RWPE2 (cell line): Measurements from ENCODE around the gene MGMT.

ENCODE experiments used
- ATAC-seq: fragments of 200-7000 bp; cut with Tn5 transposase; 3 replicates; pipeline ENCODE4 v1.9.1; 2021; ENCODE audit warnings: low read depth
- DNase-seq: peaks from one replicate; pipeline ENCODE4 v3.0.0-alpha.2; 2020; ENCODE audit warnings: low spot score
- H3K27ac ChIP-seq: fragments of 450-650 bp; 2 replicates; pipeline ENCODE4 v1.5.1; 2017; ENCODE audit warnings: mild to moderate bottlenecking; ENCODE audit not compliant: poor library complexity, severe bottlenecking
- H3K27me3 ChIP-seq: fragments of 250-450 bp; sonication (Bioruptor Pico); 2 replicates; pipeline ENCODE4 v1.5.1; 2021; ENCODE audit warnings: mild to moderate bottlenecking, moderate library complexity; ENCODE audit not compliant: insufficient read depth, poor library complexity, severe bottlenecking
- H3K36me3 ChIP-seq: fragments of 250-450 bp; sonication (Bioruptor Pico); 2 replicates; pipeline ENCODE4 v1.5.1; 2020; ENCODE audit warnings: low read depth, mild to moderate bottlenecking, moderate library complexity
- H3K4me1 ChIP-seq: fragments of 250-450 bp; sonication (Bioruptor Pico); 2 replicates; pipeline ENCODE4 v1.5.1; 2021; ENCODE audit warnings: mild to moderate bottlenecking, moderate library complexity; ENCODE audit not compliant: insufficient read depth, poor library complexity, severe bottlenecking
- H3K4me3 ChIP-seq: fragments of 250-450 bp; sonication (Bioruptor Pico); 2 replicates; pipeline ENCODE4 v1.5.1; 2021; ENCODE audit warnings: mild to moderate bottlenecking, moderate library complexity; ENCODE audit not compliant: severe bottlenecking
- H3K9me3 ChIP-seq: fragments of 250-450 bp; sonication (Bioruptor Pico); 2 replicates; pipeline ENCODE4 v1.5.1; 2021; ENCODE audit warnings: mild to moderate bottlenecking, moderate library complexity; ENCODE audit not compliant: severe bottlenecking
- TF ChIP-seq, protein P1 (sequence below): fragments of 450-650 bp; IDR thresholded peaks from one replicate; pipeline ENCODE4 v1.5.1; 2017; ENCODE audit warnings: mild to moderate bottlenecking, moderate library complexity; ENCODE audit not compliant: poor library complexity, severe bottlenecking

MGMT gene

DNA sequence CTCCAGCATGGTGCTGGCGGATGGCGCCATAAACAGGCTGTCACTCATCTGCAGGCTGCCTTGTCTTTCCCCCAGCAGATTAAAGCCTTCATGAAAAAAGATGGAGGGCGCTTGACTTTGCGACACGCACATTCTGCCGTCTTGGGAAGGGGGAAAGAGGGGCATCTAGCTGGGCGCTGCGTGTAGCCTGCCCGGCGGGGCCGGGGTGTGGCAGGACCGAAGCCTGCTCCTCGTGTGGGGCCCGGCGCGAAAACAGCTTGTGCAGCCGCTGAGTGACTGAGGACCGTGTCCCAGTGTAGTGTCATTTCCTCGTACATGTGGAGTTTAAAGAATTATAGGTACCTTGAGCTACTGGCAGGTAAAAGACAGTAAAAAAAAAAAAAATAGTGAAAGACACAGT, 97.9 kb downstream of the MGMT start:
- Histone ChIP-seq H3K4me3 (no peak overlapping the region), H3K9me3 (no peaks in the 10 kb centered on the region), H3K27ac (no peak overlapping the region), H3K4me1 (no peaks in the 10 kb centered on the region), H3K27me3 (no peaks in the 10 kb centered on the region), H3K36me3 (no peaks in the 10 kb centered on the region)
- DNase-seq = no peak
- TF ChIP-seq, protein P1, sequence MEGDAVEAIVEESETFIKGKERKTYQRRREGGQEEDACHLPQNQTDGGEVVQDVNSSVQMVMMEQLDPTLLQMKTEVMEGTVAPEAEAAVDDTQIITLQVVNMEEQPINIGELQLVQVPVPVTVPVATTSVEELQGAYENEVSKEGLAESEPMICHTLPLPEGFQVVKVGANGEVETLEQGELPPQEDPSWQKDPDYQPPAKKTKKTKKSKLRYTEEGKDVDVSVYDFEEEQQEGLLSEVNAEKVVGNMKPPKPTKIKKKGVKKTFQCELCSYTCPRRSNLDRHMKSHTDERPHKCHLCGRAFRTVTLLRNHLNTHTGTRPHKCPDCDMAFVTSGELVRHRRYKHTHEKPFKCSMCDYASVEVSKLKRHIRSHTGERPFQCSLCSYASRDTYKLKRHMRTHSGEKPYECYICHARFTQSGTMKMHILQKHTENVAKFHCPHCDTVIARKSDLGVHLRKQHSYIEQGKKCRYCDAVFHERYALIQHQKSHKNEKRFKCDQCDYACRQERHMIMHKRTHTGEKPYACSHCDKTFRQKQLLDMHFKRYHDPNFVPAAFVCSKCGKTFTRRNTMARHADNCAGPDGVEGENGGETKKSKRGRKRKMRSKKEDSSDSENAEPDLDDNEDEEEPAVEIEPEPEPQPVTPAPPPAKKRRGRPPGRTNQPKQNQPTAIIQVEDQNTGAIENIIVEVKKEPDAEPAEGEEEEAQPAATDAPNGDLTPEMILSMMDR = no peak
- ATAC-seq = no peak

DNA sequence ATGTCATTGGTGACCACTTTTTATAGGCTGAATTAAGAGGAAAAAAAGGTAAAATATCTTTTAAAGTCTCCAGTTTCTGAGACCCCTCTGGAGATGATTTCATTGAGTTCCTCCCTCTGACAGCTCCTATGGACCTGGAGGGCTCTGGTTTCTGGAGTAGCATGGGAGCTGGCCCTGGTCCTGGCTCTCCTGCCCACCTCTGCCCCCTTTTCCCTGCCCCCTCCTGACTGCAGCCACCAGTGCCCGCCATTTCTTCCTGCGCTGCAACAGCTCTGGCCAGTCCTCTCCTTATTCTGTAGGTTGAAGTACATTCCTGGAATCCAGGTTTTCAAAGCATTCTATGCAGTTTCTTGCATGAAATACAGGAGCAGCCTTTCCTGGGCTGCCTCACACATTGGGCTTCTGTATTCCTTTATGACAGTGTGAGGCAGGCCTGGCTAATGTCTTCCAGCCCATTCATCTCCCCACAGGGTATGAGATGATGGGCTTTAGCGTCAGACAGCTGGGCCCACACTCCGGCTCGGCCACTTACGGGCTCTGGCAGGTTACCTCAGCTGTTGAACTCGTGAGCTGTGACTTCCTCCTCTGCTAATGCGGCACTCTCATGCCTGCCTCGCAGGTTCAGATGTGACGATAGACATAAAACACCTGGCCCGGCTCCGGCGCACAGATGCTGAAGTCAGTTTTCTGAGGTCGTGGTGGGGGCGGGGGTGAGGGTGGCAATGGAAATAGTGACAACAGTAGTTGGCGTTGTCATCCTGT, 101.7 kb downstream of the MGMT start:
- Histone ChIP-seq H3K27ac (no peak overlapping the region), H3K27me3 (no peaks in the 10 kb centered on the region), H3K4me1 (no peaks in the 10 kb centered on the region), H3K36me3 (no peaks in the 10 kb centered on the region), H3K9me3 (no peaks in the 10 kb centered on the region), H3K4me3 (no peak overlapping the region)
- TF ChIP-seq, protein P1 = no peak
- ATAC-seq (no peak), DNase-seq (no peak)

DNA sequence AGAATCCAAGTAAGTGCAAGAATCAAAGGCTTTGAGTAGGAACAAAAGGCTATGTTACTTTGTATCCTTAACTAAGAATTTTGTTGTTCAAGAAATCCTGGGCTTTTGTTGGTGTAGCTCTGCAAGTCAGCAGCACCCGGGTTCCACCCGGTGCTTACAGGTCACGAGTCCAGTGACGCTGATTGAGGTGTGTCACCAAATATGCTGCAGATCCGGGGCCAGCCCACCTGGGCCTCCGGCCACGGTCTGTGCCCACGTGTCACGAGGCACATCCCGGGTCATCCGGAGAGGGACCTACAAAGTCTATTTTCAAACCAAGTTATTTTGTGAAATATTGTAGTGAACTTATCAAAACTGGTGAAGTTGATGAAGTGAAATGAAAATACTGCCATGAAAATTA, 103.1 kb downstream of the MGMT start:
- no peak for ATAC-seq
- Histone ChIP-seq H3K27me3 (no peaks in the 10 kb centered on the region), H3K9me3 (no peaks in the 10 kb centered on the region), H3K27ac (no peak overlapping the region), H3K4me1 (no peaks in the 10 kb centered on the region), H3K36me3 (no peaks in the 10 kb centered on the region), H3K4me3 (no peak overlapping the region)
- TF ChIP-seq, protein P1 = no peak
- DNase-seq = no peak

DNA sequence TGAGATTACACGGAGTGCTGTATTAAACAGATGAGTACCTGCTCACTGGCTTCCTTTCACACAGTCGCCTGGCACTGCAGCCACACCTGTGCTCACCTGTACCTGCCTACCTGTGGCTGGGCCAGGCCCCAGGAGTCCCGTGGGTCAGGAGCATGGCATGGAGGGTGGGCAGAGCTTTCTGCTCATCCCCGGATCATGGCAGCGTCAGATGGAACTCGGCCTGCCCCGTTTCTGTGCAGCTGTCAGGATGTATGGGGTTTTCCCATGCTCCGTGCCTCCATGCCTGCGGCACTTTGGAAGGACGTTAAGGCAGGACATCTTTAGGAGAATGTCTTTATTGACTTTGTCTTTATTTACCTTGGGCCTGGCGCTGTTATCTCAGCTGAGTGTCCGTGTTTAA, 112.2 kb downstream of the MGMT start:
- ATAC-seq (no peak), DNase-seq (no peak)
- TF ChIP-seq, protein P1 = no peak
- H3K9me3 ChIP-seq = no peaks in the 10 kb centered on the region
- H3K4me1 ChIP-seq = no peaks in the 10 kb centered on the region
- no peaks in the 10 kb centered on the region for H3K36me3 ChIP-seq
- no peak overlapping the region for H3K4me3 ChIP-seq
- no peaks in the 10 kb centered on the region for H3K27me3 ChIP-seq
- H3K27ac ChIP-seq = no peak overlapping the region

DNA sequence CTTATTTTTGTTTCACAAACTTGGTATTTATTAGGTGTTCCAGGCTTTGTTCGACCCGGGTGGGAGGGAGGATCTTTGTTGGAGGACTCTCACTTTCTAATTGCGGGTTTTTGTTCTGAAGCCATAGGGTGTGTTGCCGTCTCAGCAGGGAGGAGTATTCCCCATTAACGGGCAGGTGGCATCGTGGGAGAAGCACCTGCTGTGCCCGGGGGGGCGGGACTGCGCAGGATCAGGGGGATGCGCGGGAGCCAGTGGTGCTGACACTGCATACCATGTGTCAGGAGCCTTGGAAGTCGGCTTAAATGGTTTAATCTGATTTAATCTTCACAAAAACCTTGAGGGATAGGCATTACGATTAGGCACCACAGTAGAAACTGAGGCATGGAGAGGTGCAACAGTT, 113.0 kb downstream of the MGMT start:
- no peaks in the 10 kb centered on the region for H3K4me1 ChIP-seq
- no peaks in the 10 kb centered on the region for H3K36me3 ChIP-seq
- H3K27me3 ChIP-seq = no peaks in the 10 kb centered on the region
- no peak overlapping the region for H3K27ac ChIP-seq
- no peak overlapping the region for H3K4me3 ChIP-seq
- ATAC-seq (no peak), DNase-seq (no peak)
- no peaks in the 10 kb centered on the region for H3K9me3 ChIP-seq
- TF ChIP-seq, protein P1 = no peak
